ENCODE measurements around the gene LRRC32.
"Not testable (repeated sequence)": the region's sequence is repeated elsewhere in the genome, so short reads cannot be mapped to it uniquely, and the experiment has no call there.

Gene LRRC32

GRCh38 chr11:76626921-76627401 lies 43.6 kb downstream of the LRRC32 start:
- peak; percentile 68 for DNase-seq

GRCh38 chr11:76626266-76626665 lies 44.3 kb downstream of the LRRC32 start:
- no peak for DNase-seq

- DNase-seq, result no peak
Measured at GRCh38 chr11:76625472-76626186, 44.9 kb downstream of the LRRC32 start.

- DNase-seq, result no peak
Measured at GRCh38 chr11:76624500-76625379, 45.8 kb downstream of the LRRC32 start.

- no peak for DNase-seq
Measured at GRCh38 chr11:76623884-76624419, 46.6 kb downstream of the LRRC32 start.

- no peak for DNase-seq
Measured at GRCh38 chr11:76623171-76623883, 47.2 kb downstream of the LRRC32 start.

GRCh38 chr11:76622493-76623094 lies 48.0 kb downstream of the LRRC32 start:
- no peak for DNase-seq

GRCh38 chr11:76621868-76622267 lies 48.7 kb downstream of the LRRC32 start:
- DNase-seq, result no peak

GRCh38 chr11:76621466-76621865 lies 49.1 kb downstream of the LRRC32 start:
- no peak for DNase-seq

GRCh38 chr11:76620489-76620888 lies 50.1 kb downstream of the LRRC32 start:
- peak; percentile 26 for DNase-seq

GRCh38 chr11:76619801-76620200 lies 50.7 kb downstream of the LRRC32 start:
- not testable (repeated sequence) for DNase-seq

- DNase-seq, result no peak
Measured at GRCh38 chr11:76617553-76618265, 52.8 kb downstream of the LRRC32 start.

- DNase-seq, result no peak
Measured at GRCh38 chr11:76616676-76617552, 53.6 kb downstream of the LRRC32 start.

- DNase-seq, result no peak
Measured at GRCh38 chr11:76615950-76616349, 54.6 kb downstream of the LRRC32 start.

- no peak for DNase-seq
Measured at GRCh38 chr11:76614471-76615179, 55.9 kb downstream of the LRRC32 start.

GRCh38 chr11:76613901-76614300 lies 56.6 kb downstream of the LRRC32 start:
- DNase-seq, result no peak

GRCh38 chr11:76612226-76612625 lies 58.3 kb downstream of the LRRC32 start:
- DNase-seq, result no peak

GRCh38 chr11:76610871-76611475 lies 59.6 kb downstream of the LRRC32 start:
- DNase-seq, result peak; percentile 34

GRCh38 chr11:76610371-76610770 lies 60.2 kb downstream of the LRRC32 start:
- DNase-seq, result no peak
